ENCODE data around the gene UGT1A8.

DNA sequence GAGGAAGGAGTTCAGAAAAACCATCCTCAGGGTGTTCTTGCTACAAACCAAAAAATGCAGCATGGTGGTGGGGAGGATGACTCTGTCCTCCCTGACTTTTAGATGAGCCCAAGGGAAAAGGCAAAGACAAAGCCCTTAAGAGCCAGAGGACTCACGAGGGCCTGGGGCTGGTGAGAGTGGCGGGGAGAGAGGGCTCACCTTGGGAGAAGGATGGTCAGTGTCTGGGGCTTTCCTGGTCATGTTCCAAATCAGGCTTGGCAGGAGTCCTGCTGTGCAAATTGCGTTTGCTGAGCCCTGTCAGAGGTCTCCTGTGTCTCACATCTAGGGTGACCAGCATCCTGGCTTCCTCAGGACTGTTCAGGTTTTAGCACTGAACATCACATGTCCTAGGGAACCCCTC is 147.3 kb downstream of the UGT1A8 start:
- TF ChIP-seq, protein P1, sequence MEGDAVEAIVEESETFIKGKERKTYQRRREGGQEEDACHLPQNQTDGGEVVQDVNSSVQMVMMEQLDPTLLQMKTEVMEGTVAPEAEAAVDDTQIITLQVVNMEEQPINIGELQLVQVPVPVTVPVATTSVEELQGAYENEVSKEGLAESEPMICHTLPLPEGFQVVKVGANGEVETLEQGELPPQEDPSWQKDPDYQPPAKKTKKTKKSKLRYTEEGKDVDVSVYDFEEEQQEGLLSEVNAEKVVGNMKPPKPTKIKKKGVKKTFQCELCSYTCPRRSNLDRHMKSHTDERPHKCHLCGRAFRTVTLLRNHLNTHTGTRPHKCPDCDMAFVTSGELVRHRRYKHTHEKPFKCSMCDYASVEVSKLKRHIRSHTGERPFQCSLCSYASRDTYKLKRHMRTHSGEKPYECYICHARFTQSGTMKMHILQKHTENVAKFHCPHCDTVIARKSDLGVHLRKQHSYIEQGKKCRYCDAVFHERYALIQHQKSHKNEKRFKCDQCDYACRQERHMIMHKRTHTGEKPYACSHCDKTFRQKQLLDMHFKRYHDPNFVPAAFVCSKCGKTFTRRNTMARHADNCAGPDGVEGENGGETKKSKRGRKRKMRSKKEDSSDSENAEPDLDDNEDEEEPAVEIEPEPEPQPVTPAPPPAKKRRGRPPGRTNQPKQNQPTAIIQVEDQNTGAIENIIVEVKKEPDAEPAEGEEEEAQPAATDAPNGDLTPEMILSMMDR (IDR thresholded peaks at IDR 0.05; ENCODE audit: low read depth, low read length) = no peak
- TF ChIP-seq POLR2A (IDR thresholded peaks at IDR 0.05; ENCODE audit: extremely low read depth, insufficient read length) = no peak
